Measurements from ENCODE around the gene ZC3H15.
"Not testable (repeated sequence)": the region's sequence is repeated elsewhere in the genome, so short reads cannot be mapped to it uniquely, and the experiment has no call there.

ZC3H15 gene

DNA sequence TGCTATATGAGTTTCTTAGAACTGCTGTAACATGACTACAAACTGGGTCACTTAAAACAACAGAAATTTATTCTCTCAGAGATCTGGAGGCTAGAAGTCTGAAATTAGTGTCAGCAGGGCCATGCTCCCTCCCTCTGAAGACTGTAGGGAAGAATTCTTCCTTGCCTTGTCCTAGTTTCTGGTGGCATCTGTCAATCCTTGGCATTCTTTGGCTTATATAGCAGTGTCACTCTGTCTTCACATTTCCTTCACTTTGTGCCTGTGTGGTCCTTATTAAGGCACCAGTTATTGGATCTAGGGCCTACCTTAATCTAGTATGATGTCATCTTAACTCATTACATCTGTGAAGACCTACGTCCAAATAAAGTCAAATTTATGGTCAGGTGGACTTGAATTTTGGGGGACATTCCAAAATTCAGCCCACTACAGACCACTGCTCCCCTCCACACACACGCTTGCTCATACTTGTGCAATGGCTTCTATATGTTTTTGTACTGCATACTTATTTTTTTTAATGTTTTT is 7.6 kb downstream of the ZC3H15 start:
- no peak for DNase-seq (ENCODE audit: low read depth)

DNA sequence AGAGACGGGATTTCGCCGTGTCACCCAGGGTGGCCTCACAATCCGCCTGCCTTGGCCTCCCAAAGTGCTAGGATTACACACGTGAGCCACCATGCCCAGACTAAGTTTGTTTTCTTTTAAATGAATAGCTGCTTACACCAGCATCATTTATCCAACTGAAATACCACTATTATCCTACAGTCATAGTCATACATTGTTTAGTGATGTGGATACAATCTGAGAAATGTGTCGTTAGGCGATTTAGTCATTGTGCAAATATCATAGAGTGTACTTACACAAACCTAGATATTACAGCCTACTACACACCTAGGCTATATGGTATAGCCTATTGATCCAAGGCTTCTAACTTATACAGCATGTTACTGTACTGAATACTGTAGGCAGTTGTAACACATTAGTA is 10.3 kb downstream of the ZC3H15 start:
- no peak for DNase-seq (ENCODE audit: low read depth)

DNA sequence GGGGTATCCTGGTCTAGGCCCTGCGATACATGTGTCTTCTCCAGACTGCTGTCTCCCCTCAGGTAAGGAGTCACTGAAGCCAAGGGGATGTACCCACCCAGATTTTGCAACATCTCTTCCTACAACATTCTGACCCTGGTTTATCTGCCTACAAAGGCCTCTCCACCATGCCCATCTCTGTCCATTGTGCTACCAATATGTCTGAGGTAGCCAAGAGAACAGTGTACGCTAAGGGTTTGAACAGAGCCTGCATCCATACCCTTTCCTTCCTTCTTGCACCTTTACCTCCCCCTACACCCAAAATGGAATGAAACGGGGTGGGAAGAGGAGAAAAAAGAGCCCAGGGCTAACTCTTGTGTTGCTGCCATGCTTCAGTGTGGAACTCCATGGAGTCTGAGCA is 11.9 kb downstream of the ZC3H15 start:
- no peak for DNase-seq (ENCODE audit: low read depth)

DNA sequence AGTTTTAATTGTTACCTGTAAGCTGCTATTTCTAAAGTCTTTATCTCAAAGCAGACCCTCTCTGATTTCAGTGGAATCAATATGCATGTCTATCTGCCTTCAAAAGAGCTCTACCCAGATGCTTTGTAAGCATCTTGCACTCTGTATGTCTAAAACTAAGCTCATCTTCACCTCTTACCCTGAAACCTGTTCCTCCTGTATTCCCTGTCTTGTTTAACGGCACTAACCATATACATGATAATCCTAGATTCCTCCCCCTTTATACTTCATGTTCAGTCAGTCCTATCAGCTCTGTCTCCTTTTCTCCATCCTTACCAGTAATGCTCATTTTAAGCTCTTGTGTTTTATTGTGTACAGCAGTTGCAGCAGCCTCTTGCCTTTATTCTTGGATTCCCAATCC is 12.8 kb downstream of the ZC3H15 start:
- no peak for DNase-seq (ENCODE audit: low read depth)

DNA sequence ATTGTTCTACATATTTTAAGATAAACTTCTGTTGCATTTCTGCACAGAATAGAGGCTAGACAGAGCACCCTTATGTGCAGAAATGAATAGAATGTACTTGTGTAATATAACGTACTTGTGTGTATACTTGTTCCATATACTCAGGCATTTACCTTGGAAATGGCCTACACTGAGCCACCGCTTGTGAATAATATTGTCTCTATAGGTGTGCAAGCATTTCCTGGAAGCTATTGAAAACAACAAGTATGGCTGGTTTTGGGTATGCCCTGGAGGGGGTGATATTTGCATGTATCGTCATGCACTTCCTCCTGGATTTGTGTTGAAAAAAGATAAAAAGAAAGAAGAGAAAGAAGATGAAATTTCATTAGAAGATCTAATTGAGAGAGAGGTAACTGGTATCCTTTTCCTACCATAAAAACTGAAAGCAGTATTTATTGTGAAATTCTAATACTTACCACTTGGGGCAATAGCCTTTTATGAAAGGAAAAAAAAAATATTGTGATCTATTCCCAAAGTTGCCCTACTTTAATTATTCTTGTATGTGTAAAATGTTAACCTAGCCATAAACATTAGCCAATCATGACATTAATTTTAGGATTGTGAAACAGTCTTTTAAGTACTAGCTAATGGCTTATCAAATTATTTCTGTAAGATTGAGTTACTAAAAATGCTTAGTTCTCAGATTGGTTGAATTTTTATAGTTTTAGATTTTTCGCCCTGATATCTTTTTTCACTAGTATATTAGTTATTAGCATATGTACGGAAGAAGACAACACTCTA is 18.0 kb downstream of the ZC3H15 start:
- no peak for DNase-seq (ENCODE audit: low read depth)

DNA sequence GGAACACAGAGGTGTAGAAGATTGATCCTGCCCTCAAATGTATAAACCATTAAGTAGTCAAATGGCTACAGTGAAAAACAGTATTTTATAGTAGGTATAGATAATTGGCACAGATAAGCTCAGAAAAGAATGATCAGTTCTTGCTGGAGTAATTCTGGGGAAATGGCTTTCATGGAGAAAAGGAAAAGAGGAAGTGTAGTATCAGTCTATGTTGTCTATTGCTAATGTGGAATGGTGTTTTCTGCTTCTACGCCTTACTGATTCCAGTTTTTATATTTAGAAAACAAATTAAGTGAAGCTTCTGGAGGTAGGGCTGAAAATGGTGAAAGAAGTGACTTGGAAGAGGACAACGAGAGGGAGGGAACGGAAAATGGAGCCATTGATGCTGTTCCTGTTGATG is 22.2 kb downstream of the ZC3H15 start:
- DNase-seq (ENCODE audit: low read depth), result no peak

DNA sequence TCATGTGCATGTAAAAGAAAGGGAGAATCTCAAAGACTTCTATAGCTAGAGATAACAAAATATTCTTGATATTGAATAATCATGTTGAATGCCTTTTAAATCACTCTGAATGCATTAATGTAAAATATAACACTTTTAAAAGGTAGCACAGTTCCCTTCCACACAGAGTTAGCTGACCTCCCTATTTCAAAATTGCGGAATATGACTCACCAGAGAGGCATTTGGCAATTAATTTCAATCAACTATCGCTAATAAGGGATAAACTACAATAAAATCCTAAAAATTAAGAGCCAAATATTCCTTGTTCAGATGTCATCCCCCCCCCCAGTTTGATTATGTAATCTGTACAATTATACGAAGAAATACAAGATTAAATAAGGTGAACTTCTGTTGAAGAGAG is 29.3 kb downstream of the ZC3H15 start:
- no peak for DNase-seq (ENCODE audit: low read depth)

DNA sequence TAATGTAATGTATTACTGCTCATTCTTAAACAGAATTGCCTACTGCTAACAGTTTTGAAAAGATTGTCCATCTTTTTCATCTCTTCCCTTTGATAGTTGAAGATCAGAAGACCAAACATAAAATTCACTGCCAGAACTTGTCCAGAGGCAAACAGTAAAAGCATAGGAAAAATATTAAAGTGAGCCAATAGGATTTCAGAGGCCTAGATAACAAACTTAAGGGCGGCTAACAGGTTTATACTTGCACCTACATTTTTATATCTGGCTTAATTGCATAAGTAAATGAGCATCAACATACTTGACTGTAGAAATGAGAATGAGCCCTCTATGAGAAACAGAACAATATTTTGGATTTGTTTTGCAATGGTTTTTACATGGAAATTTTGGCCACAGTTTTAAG is 30.3 kb downstream of the ZC3H15 start:
- no peak for DNase-seq (ENCODE audit: low read depth)

DNA sequence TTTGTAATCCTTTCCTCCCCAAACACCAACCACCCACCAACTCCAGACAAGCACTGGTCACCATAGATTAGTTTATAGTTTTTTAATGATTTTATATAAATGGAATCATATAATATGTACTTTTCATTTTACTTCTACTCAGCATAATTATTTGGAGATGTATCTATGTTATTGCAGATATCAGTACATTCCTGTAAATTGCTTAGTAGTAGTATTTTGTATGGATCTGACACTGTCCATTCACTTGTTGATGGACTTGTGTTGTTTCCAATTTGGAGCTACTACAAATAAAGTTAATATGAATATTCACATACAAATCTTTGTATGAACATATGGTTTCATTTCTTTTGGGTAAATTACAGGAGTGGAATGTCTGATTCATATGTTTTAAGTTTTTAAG is 31.0 kb downstream of the ZC3H15 start:
- no peak for DNase-seq (ENCODE audit: low read depth)

DNA sequence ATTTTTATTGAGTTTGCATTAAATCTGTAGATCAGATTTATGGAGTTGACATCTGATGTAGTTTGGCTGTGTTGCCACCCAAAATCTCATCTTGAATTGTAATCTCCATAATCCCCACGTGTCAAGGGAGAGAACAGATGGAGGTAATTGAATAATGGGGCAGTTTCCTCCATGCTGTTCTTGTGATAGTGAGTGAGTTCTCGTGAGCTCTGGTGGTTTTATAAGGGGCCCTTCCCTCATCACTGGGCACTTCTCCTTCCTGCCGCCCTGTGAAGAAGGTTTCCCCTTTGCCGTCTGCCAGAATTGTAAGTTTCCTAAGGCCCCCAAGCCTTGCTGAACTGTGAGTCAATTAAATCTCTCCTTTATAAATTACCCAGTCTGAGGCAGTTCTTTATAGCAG is 32.2 kb downstream of the ZC3H15 start:
- no peak for DNase-seq (ENCODE audit: low read depth)

DNA sequence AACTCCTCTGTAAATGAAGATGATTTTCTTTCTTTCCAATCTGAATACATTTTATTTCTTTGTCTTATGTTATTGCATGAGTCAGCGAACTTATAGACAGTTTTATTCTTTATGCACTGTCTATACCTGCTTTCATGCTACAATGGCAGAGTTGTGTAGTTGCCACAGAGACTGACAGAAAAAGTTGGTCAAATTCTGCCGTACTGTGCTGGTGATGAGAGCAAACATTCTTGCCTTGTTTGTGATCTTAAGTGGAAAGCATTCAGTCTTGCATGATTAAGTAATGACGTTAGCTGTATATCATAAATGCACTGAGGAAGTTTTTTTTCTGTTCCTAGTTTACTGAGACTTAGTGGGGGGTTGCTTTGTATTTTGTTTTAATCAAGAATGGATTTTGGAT is 32.9 kb downstream of the ZC3H15 start:
- DNase-seq (ENCODE audit: low read depth), result no peak

DNA sequence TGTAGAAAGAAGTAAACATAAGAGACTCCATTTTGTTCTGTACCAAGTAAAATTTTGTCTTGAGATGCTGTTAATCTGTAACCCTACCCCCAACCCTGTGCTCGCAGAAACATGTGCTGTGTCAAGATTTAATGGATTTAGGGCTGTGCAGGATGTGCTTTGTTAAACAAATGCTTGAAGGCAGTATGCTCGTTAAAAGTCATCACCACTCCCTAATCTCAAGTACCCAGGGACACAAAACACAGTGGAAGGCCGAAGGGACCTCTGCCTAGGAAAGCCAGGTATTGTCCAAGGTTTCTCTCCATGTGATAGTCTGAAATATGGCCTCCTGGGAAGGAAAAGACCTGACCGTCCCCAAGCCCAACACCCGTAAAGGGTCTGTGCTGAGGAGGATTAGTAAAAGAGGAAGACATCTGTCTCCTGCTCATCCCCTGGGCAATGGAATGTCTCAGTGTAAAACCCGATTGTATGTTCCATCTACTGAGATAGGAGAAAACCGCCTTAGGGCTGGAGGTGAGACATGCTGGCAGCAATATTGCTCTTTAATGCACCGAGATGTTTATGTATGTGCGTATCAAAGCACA is 35.6 kb downstream of the ZC3H15 start:
- DNase-seq (ENCODE audit: low read depth), result not testable (repeated sequence)

DNA sequence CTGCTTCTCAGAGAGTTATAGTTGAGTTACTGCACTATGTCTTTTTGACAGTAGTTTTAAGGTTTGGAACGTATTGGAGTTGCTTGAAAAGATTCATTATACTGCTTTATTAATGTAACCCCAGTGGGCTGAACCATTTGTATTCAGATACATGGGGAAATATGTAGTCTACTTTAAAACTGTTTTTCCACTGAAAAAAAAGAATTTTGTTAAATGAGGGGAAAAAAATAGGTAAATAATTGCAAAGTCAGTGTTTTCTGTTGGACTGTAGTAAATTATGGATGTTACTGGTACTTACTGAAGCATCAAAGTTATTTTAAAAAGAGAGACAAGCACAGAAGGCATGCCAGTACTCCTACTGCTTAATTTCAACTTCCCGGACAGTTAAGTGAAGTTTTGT is 36.4 kb downstream of the ZC3H15 start:
- no peak for DNase-seq (ENCODE audit: low read depth)

DNA sequence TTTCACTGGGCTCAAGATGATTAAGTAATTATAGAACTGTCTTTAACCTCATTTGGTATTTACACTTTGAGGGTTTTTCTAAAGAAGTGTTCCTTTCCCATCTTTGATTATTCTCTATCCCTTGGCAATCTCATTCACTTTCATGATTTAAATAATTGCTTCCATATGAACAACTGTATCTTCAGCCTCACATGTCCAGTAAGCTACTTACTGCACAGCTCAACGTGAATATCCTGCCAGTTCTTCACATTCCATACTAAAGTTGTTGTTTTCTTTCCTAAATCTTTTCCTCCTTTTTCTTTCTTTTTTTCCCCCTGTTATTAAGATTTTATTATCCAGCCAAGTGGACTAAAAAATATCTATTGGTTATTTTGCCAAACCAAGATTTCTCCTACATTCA is 37.7 kb downstream of the ZC3H15 start:
- DNase-seq (ENCODE audit: low read depth), result no peak

DNA sequence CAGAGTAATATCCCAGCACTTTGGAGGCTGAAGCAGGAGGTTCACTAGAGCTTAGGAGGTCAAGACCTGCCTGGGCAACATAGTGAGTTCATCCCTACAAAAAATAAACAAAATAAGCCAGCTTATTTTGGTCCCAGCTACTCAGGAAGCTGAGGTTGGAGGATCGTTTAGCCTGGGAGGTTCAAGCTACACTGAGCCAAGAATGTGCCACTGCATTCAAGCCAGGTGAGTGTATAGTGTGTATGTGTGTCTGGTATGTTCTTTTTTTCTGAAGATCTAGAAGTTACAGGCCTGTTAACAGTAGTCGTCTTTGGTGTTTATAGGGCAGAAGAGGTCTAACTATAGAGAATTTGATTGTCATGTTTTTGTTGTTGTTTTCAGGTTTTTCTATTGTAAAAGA is 40.2 kb downstream of the ZC3H15 start:
- no peak for DNase-seq (ENCODE audit: low read depth)

DNA sequence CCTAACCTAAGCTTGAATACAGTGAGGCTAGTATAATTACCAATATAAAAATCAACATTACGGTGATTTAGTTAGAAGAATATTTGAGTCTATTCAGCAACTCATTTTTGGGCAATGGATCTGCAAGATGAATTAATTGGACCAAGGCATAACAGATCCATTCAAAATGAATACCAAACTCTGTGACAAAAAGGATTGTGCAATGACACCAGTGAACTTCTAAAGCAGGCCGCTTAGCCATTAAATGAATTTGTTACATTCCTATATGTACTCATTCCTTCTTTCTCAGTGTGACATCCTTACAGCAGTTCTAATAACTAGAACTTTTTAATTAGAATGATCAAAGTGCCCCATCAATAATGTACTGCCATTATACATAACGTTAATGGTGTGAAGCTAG is 44.3 kb downstream of the ZC3H15 start:
- DNase-seq (ENCODE audit: low read depth), result no peak

DNA sequence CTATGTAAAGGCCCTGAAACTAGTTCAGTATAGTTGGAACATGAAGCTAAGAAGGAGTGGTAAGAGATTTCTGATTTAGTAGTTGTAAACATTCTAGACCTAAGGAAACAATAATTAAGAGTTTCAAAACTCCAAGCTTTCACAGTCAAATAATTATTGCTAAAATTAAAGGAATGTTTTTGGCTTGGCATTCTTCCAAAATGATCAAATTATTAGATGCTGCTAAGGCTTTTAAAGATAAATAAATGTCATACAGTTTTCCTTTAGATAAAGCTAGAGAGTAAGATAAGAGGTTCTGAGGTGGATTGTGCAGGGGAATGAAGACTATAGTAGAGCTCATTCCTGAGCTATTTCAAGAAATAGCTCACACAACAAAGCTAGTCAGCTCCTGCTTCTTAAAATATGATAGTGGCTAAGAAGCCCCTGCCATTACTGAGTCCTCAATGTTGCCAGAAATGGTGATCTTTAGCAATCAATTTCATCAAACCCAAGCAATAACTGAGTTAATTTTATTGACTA is 45.3 kb downstream of the ZC3H15 start:
- DNase-seq (ENCODE audit: low read depth), result no peak

DNA sequence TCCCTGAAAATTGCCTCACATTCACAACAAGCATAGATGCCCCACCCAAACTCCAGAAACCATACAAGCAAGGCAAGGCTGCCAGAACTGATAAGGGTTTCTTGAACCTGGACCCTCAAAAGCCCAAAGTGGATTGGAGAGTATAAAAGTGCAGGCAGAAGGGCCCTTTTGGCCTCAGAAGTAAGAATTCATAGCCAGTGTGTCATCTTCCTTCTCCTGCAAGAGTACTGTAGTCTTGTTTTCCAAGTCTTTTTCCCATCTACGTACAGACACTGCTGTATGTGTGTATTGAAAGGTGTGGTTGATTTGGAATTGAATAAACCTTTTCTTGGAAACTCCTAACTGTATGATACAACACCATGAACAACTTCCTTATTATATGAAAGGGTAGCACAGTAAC is 46.8 kb downstream of the ZC3H15 start:
- DNase-seq (ENCODE audit: low read depth), result no peak

DNA sequence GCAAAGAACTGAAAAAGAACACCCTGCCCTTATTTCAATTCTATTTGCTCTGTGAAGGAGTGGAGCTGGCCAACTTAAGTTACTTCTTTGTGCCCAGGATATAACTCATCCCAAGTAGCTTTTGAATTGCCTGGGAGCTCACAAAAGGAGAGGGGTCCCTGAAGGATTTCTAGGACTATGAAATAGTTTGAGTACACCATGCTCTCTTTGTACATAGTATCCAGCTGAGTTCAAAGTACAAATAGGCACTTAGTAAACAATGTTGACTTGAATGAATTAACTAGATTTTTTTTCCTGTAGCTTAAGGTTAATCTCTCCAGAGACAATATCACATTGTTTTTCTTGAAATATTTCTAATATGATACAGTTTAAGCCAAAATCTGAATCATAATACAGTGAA is 47.7 kb downstream of the ZC3H15 start:
- no peak for DNase-seq (ENCODE audit: low read depth)

DNA sequence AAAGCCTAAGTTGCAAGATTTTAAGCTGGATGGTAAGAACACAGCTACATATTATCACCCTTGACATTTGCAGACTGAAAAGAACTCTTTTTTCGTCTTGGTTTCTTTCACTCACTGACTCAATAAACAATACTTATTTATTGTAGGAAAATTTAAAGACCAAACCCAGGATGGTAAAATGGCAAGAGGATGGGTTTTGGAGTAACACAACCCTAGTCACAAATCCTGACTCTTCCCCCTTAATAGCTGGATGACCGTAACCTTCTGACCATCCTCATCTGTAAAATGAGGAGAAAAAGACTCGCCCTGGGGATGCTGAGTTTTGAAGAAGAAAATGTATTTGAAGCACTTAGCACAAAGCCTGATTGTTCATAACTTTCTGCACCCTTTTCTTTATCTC is 48.3 kb downstream of the ZC3H15 start:
- no peak for DNase-seq (ENCODE audit: low read depth)

DNA sequence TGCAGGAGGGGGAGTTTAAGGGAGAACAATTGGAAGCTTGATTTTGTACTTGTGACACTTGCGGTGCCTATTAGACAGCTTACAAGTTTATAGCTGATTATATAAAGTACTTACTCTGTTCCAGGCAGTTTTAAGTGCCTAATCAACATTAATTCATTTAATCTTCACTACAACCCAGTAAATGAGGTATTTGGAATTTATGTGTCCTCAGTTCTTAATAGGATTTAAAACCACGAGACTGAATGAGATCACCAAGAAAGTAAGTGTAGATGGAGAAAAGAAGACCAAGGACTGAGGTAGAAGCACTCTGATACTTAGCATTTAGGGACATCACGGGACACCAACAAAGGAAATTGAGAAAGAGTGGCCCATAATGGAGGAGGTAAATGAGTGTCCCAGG is 49.8 kb downstream of the ZC3H15 start:
- no peak for DNase-seq (ENCODE audit: low read depth)

DNA sequence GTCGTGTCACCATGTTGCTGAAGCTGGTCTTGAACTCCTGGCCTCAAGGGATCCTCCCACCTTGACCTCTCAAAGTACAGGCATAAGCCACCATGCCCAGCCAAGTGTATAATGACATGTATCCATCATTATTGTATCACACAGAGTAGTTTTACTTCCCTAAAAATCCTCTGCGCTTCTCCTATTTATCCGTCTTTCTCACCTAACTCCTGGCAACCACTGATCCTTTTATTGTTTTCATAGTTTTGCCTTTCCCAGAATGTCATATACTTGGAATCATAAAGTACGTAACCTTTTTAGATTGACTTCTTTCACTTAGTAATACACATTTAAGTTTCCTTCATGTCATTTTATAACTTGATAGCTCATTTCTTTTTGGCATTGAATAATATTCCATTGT is 51.0 kb downstream of the ZC3H15 start:
- DNase-seq (ENCODE audit: low read depth), result no peak

DNA sequence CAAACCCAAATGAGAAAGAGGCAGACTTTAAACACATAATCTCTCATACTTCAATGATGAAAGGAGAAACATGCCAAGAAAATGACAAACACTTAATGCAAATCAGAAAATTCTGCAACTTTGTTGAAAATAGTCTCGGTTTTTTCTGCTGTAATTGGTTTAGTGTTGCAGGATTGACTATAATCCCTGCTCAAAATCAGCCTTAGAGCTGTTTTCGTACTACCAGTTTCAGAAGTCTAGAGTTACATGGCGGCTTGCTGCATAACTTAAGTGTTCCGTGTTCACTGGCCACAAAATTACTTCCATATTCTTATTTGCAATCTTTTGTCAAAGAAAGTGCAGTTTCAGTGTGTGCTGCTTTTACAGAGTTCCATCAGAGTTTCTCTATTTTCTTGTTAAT is 54.9 kb downstream of the ZC3H15 start:
- no peak for DNase-seq (ENCODE audit: low read depth)

DNA sequence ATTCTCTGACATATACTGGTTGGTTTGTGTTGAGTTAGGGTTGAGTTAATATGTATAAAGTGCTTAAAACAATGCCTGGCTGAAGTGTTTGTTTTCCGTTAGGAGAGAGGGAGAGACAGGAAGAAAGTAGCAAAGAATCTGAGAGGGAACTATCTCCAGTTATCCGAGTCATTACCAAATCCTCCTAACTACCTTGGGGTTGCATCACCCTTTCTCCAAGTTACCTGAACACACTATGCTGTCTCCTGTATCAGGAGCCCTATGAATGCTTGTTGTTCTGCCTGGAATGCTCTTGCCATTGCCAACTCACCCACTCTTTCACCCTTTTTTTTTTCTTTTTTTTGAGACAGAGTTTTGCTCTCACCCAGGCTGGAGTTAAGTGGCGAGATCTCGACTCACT is 55.9 kb downstream of the ZC3H15 start:
- DNase-seq (ENCODE audit: low read depth), result no peak

Data from HS-27A (cell line).